Activated naive CD4-positive, alpha-beta T cell treated with anti-CD3 and anti-CD28 coated beads, Interleukin-2, amount 50 U/mL, for 16 hours (primary cell): ENCODE data around the gene SCFD2.
"Not testable (repeated sequence)": the region's sequence is repeated elsewhere in the genome, so short reads cannot be mapped to it uniquely, and the experiment has no call there.

ENCODE experiments used
- DNase-seq: peaks from one replicate; pipeline ENCODE4 v3.0.0-alpha.2; 2020

The SCFD2 gene

DNA sequence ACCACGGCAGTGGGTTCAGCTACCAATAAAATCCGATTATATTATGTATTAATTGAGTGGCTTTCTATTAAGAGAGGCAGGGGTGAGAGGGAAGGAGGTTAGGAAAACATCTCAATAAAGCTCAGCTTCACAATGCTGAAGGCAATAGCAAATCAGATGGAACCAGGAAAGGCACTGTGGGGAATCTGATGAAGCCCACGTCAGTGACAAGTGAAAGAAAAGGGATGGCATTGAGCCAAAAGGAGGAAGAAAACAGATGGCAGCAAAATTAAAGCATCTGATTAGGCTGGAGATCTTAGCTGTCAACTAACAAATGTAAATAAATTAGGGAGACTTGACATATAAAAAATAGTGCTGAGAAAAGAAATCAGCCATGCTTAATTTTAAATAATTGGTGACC lies 322.8 kb downstream of the SCFD2 start:
- no peak for DNase-seq

GRCh38 chr4:53040851-53041250 lies 325.0 kb downstream of the SCFD2 start:
- no peak for DNase-seq

GRCh38 chr4:53040459-53040815 lies 325.4 kb downstream of the SCFD2 start:
- no peak for DNase-seq

DNA sequence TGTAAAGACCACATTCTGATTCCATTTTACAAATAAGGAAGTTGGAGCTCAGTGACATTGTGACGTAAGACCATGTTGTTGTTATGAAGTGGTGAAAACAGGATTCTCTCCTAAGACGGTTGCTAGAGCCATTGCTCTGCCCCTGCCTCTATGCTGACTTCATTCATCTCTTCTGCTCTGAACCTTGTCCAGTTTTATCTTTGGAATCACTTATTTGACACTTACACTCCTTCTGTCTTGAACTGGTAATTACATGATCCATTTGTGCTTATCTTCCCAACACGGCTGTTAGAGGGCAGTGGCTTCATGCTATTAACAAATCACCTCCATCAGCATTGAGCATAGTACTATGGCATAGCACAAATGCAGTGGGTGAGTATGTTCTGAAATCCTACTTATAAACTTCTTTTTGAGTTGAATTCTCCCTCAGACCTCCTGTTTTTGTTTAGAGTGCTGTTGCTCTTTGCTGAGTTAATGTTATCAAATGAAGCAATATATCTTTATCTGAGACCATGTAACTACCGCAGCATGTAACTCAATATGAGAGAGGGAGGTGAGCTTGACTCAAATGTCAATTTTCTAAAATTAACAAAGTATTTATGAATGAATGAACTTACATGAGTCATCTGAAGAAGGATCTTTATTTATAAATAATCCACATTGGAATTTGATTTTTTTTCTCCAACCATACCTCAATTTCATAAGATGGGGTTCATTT lies 326.0 kb downstream of the SCFD2 start:
- no peak for DNase-seq

DNA sequence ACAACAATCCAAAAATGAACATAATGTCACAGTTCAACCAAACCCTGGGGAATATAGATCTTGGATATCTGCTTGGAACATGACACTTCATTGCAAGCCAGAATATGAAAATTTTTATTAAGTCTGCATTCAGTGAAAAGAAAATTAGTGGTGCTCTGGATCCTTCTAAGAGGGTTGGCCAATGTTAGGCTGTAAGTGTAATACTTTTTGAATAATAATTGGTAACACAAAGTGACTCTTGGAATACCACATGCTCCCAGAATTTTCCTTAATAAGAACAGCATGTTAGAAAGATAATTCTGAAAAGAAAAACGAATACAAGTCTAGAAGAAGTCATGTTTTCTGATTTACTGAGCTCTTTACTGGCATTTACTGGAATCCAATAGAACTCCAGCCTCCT lies 328.0 kb downstream of the SCFD2 start:
- DNase-seq, result no peak

- DNase-seq, result not testable (repeated sequence)
These were observed 333.0 kb downstream of the SCFD2 start for GRCh38 chr4:53032908-53033307.

DNA sequence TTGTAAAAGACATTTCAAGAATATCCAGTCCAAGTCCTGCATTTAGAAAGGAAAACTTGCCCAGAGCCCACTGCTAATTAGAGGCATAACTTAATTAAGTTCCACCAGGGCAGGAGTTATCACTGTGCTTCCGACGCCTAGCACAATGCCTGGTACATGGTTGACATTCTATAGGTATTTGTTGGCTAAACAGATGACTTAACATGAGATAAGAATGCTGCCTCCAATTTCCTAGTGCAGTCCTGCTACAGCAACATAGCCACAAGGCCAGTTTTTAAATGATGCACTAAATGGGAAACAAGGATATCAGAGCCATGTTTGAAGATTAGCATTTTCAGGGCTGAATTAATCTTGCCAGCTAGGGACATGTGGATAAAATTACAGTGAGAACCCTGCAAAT lies 339.6 kb downstream of the SCFD2 start:
- DNase-seq, result no peak

DNA sequence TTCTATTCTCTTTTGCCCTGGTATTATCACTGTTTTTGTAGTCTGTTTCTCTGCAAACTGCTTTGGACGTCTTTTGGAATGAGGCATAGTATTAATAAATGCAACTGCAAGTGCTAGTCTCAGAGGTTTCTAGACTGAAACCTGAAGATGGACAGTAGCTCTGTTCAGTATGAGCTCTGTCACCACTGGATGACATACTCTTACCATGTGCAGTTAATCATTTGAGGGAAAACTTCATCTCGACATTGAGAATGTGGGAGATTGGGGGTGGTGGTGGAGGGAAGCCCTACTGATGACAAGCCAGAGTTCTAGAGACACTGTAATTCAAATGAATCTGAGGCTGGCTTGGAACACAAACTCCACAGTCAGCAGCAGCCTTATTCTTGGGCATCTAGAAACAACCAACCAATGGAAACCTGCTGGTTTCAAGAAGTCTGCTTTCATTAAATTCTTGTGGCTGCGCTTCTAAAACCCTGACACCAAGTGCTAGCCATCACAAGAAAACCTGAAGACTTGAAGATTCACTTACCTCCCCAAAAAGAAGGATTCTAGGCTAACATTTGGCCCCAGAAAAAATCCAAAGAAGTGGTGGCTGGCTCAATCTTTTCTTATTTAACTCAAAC lies 342.1 kb downstream of the SCFD2 start:
- no peak for DNase-seq

DNA sequence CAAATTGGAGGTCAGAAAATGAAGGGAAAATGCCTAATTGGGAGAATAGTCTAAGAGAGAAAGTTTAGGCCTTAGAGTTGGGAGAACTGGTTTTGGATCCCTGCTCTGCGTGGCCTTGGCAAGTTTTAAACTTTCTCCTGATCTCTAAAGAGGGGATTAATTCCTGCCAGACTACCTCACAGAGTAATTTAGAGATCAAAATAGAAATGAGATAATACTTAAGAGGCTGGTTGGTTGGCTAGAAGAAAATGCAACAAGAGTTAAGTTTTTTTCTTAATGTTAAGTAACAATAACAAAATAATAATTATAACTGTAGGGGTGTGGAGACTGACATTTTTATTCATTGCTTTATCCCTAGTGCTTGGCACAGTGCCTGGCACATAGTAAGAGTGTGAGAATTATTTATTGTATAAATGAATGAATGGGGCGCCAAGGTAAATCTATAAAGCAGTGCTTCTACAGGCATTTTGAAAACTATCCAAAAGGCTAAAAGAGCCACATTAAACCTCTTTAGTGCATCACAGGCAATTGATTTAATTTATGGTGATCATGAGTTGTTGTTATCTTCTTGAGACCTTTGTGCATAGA lies 343.3 kb downstream of the SCFD2 start:
- no peak for DNase-seq

DNA sequence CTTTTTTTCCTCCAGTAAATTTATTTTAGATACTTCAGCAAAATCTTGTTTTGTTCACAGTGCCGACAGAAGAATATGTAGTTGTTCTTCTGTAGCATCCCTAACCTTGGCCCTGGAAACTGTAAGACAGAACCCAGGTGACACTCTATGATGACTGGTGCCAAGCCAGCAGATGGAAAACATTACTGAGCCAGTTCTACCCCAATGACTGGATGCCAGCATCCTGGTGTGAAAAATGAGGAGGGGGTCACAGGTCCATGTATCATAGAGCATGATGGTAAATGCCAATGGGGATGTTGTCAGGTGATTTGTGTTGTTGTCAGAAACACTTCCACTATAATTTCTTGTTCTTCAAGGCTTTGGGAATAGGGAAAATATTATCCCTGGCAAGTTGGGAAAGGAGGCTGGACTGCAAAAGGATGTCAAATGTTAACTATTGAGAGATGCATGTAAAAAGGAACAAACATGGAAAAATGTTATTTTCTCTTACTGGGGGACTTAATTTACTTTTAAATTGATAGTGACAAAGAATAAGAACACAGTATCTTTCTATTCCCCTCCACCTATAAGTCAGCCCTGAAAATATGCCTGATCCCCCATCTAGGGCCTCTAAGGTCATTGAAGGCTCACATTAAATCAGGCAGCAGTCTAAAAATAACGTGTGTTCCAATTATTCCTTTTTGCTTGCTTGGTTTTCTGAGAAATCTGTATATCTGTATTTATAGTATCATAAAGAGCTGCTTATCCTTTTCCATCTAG lies 343.9 kb downstream of the SCFD2 start:
- DNase-seq, result no peak

GRCh38 chr4:53019485-53020382 lies 346.1 kb downstream of the SCFD2 start:
- DNase-seq, result no peak

- DNase-seq, result no peak
These were observed 347.4 kb downstream of the SCFD2 start for GRCh38 chr4:53018471-53018870.

DNA sequence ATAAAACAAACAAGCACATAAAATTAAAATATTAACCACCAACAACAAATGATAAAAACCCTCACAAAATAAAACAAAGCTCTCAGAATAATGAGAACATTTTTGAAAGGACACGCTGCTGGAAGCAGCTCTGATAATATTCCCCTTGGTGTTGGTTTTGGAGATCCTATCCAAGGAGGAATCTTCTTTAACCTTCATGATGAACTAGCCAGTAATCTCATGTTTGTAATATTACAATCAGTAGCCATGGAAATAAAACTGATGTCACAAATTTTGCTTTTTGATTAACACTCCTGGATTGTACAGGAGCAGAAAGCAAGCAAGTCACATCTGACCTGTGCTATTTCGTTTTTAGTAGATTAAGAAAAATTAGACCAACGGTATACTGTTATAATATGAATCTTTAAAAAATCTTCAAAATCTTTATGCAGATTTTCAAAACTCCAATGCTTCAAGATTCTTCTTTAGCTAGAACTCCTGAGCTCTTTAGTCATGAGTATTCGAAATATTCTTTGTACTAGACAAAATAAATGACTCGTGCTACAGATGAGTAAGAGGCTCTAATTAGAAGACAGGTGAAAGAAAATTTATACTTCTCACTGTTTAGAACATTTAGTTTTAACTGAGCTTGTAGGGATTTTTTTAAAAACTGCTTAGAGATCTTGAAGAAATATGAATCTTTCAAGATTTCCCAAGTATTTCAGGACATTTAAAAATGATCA lies 349.6 kb downstream of the SCFD2 start:
- no peak for DNase-seq

DNA sequence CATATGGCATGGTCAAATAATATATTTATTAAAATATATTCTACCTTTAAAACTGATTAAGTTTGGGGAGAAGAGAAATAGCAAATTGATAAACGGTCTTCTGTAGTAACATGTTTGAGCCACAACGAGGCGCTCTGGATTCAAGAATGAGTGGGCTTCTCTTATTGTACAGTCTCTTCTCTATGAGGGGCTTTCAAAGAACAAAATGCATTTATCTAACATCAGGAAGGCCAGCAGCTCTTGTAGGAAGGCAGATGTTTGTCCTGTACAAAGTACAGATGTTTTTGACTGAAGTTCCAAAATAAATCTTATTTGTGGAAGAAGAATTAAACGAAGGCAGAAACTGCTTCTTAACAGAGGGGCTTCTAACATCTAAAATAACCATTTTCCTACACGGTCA lies 350.2 kb downstream of the SCFD2 start:
- DNase-seq, result no peak

DNA sequence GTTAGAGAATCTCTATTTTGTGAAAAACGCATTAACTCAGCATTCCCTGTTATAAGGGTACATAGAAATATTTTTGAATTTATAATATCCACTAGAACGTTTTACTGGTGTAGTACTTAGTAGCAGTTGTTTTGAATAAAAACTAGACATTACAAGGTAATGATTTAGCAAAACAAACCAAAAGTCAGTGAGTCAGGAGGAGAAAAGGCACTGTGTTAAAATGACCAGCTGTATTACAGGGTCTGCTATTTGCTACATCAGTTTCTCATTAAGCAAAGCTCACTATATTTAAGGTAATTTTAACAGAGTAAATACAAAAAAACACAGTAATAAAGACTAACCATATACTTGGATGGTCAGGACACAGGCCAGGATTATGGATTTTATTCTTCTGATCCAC lies 351.0 kb downstream of the SCFD2 start:
- DNase-seq, result no peak

- DNase-seq, result no peak
These were observed 351.7 kb downstream of the SCFD2 start for GRCh38 chr4:53013873-53014775.

GRCh38 chr4:53012738-53013137 lies 353.1 kb downstream of the SCFD2 start:
- DNase-seq, result no peak

- no peak for DNase-seq
These were observed 354.5 kb downstream of the SCFD2 start for GRCh38 chr4:53011259-53011905.

- DNase-seq, result no peak
These were observed 355.5 kb downstream of the SCFD2 start for GRCh38 chr4:53010318-53010717.

- no peak for DNase-seq
These were observed 356.0 kb downstream of the SCFD2 start for GRCh38 chr4:53009824-53010223.
